Prostate gland (tissue), 2 donors: ENCODE data around the gene UCHL5.

Source experiments
- CTCF ChIP-seq, 4 experiments: fragments of 200-600 bp in 2 of 4; fragments of 450-650 bp in 2 of 4; sonication (generic) in 2 of 4; IDR thresholded peaks; 1 replicate in 3 of 4; 2 replicates in 1 of 4; pipeline ENCODE4 v1.5.1; 2016 to 2019; ENCODE audit warnings: antibody characterized with exemption in 4 of 4, mild to moderate bottlenecking in 2 of 4, moderate library complexity in 2 of 4
- POLR2A ChIP-seq: fragments of 450-650 bp; IDR thresholded peaks from one replicate; pipeline ENCODE4 v1.6.1; 2016; ENCODE audit warnings: antibody characterized with exemption, mild to moderate bottlenecking

- TF ChIP-seq POLR2A = no peak
- TF ChIP-seq CTCF (IDR thresholded peaks at IDR 0.05) = no peak
Observed at GRCh38 chr1:192974701-192975100, 84.5 kb downstream of the UCHL5 start.
